ENCODE results near the gene IZUMO1. TPM values are rescaled to one million over a fixed set of nuclear protein-coding genes. Genes with fewer than 3 reads are reported as not detected.

IZUMO1 gene
- total and polyA plus RNA-seq, 9 of the 15 experiments (the other 6 are each of a cell fraction or from before 2014, with no cell fraction given), result 0.14 to 2.1 (median 0.73) TPM

DNA sequence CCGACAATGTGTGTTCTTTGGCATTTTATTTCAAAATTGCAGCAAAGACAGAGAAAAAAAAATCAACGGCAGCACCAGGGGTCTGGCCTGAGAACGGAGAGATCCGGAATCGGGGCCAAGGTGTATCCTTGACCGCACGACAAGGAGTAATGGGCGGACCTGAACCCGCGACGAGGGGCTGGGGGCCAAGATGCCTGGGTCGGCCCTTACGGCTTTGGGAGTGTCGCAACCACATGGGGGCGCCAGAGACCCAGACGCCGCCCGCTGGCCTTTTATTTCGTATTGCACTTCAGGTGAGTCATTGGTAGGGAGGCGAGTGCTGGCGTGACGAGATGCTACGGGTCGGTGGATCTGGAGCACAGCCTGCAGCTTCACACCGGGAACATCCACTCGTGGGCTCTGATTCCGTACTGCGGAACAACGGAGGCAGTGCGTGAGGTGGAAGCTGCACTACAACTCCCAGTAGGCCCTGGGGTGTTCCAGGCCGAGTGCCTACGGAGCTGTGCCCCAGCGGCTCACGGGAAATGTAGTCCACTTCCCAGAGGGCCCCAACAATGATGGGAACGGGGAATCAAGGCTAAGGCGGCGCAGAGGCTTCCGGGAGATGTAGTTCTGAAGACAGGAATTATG, 48.5 kb upstream of the IZUMO1 start (continued):
- TF ChIP-seq, protein P1, sequence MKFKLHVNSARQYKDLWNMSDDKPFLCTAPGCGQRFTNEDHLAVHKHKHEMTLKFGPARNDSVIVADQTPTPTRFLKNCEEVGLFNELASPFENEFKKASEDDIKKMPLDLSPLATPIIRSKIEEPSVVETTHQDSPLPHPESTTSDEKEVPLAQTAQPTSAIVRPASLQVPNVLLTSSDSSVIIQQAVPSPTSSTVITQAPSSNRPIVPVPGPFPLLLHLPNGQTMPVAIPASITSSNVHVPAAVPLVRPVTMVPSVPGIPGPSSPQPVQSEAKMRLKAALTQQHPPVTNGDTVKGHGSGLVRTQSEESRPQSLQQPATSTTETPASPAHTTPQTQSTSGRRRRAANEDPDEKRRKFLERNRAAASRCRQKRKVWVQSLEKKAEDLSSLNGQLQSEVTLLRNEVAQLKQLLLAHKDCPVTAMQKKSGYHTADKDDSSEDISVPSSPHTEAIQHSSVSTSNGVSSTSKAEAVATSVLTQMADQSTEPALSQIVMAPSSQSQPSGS (CRISPR knock-in tag; IDR thresholded peaks at IDR 0.05), result no peak
- TF ChIP-seq, protein P2, sequence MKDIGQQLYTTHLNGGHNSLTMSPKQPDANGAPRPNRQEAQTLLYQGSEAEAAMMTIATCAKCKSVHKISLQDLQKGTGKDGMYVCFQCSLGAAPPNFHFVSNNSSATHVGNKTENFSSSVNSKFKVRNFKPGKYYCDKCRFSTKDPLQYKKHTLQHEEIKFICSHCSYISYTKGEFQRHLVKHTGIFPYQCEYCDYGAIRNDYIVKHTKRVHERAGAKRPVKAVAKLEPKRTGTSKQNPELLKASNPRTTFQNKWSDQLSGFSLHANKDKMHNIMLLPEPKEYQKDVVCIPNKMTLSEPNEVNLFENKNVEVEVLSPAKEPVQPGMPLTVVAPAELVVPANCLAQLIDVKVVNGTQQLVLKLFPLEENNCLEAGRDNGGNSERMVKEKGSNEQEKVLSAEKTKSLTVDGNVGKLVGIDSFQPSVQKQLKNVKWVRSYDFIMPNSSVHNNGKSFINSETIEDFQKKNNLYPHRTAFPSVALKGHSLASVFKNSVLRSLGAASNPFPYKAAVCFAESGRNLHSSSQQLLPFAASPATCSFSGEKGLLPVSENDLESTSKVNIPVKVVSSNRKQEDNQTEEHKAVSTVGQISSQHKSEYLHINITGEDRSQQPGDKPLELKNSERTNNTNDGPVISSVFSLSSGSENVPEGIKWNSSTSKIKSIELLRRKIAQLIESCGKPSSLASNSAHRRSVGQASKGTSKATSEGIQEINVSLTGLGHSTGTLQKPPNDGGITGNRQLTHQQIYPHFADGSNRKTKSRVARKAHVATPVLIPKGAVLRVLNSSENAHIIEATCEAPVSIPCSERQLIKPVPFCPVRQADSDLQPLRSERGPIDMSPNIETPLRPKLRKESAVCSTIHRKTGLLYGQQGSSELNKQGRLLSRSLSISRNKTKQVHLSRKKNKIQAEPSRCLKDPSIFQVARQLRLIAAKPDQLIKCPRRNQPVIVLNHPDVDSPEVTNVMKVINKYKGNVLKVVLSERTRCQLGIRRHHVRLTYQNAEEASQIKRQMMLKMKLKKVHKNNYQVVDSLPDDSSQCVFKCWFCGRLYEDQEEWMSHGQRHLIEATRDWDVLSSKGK (CRISPR knock-in tag; IDR thresholded peaks at IDR 0.05), result no peak
- TF ChIP-seq TCF7 (IDR thresholded peaks at IDR 0.05; ENCODE audit: borderline replicate concordance) (no peak), CHCHD3 (CRISPR knock-in tag; IDR thresholded peaks at IDR 0.05) (no peak), BCOR (IDR thresholded peaks at IDR 0.05) (peak; percentile 48; the same call in 1 of the 2 replicates), RBM34 (IDR thresholded peaks at IDR 0.05; ENCODE audit: borderline replicate concordance, insufficient read depth, low read length) (no peak), PHTF2 (CRISPR knock-in tag; IDR thresholded peaks at IDR 0.05) (no peak), ZNF324 (CRISPR knock-in tag; IDR thresholded peaks at IDR 0.05) (no peak), RHOXF2B (CRISPR knock-in tag; conservative IDR thresholded peaks at IDR 0.05) (no peak), CREM (IDR thresholded peaks at IDR 0.05; ENCODE audit: low read depth) (peak; percentile 91), ZFP1 (CRISPR knock-in tag; IDR thresholded peaks at IDR 0.05) (no peak), POLR2AphosphoS5 (IDR thresholded peaks at IDR 0.05; ENCODE audit: control insufficient read depth, insufficient read depth, low read depth, low read length) (peak; percentile 46), SMARCA5 (IDR thresholded peaks at IDR 0.05) (no peak), HIVEP1 (CRISPR knock-in tag; IDR thresholded peaks at IDR 0.05) (no peak), BRD4 (IDR thresholded peaks at IDR 0.05) (no peak), PHF21A (IDR thresholded peaks at IDR 0.05; ENCODE audit: borderline replicate concordance, low read depth) (no peak), ZNF143 (CRISPR knock-in tag; IDR thresholded peaks at IDR 0.05) (peak; percentile 100), GTF2E2 (tag; IDR thresholded peaks at IDR 0.05) (no peak), SREBF1 (IDR thresholded peaks at IDR 0.05; ENCODE audit: borderline replicate concordance, low read depth, low read length) (no peak; the same call in 1 of the 2 replicates), LARP7 (IDR thresholded peaks at IDR 0.05) (0 out of 2 replicates have a peak, but pooled peaks have one; percentile 49), ARID2 (IDR thresholded peaks at IDR 0.05) (peak; percentile 95), SAP30 (IDR thresholded peaks at IDR 0.05; ENCODE audit: borderline replicate concordance, insufficient read depth, low read depth, low read length, poor library complexity, severe bottlenecking) (no peak), NFIX (CRISPR knock-in tag; IDR thresholded peaks at IDR 0.05; ENCODE audit: low read depth) (no peak), PPARD (CRISPR knock-in tag; IDR thresholded peaks at IDR 0.05) (no peak), TCF7L2 (IDR thresholded peaks at IDR 0.05; ENCODE audit: low read depth, low read length) (no peak)
- TF ChIP-seq, protein P3, sequence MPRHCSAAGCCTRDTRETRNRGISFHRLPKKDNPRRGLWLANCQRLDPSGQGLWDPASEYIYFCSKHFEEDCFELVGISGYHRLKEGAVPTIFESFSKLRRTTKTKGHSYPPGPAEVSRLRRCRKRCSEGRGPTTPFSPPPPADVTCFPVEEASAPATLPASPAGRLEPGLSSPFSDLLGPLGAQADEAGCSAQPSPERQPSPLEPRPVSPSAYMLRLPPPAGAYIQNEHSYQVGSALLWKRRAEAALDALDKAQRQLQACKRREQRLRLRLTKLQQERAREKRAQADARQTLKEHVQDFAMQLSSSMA (CRISPR knock-in tag; IDR thresholded peaks at IDR 0.05), result no peak
